Parathyroid adenoma (tissue), 2 donors: ENCODE measurements around the gene WDR62.

Experiments used
- H2AFZ ChIP-seq: fragments of 300-600 bp; sonication (generic); one replicate; pipeline ENCODE4 v1.7.0; 2017; ENCODE audit warnings: antibody characterized with exemption, mild to moderate bottlenecking
- H3K27ac ChIP-seq: fragments of 300-600 bp; sonication (generic); one replicate; pipeline ENCODE4 v1.7.0; 2017
- H3K27me3 ChIP-seq: fragments of 300-600 bp; sonication (generic); one replicate; pipeline ENCODE4 v1.7.0; 2017; ENCODE audit warnings: low read length; ENCODE audit not compliant: control insufficient read depth, insufficient read depth
- H3K36me3 ChIP-seq: fragments of 300-600 bp; sonication (generic); one replicate; pipeline ENCODE4 v1.7.0; 2017; ENCODE audit warnings: low read length; ENCODE audit not compliant: control insufficient read depth, insufficient read depth
- H3K4me1 ChIP-seq: fragments of 300-600 bp; sonication (generic); one replicate; pipeline ENCODE4 v1.7.0; 2017; ENCODE audit warnings: control low read depth
- H3K4me2 ChIP-seq: fragments of 300-600 bp; sonication (generic); one replicate; pipeline ENCODE4 v1.7.0; 2017; ENCODE audit warnings: low read length
- H3K4me3 ChIP-seq: fragments of 300-600 bp; sonication (generic); one replicate; pipeline ENCODE4 v1.7.0; 2017; ENCODE audit warnings: low read depth, low read length
- H3K79me2 ChIP-seq: fragments of 300-600 bp; sonication (generic); one replicate; pipeline ENCODE4 v1.7.0; 2017; ENCODE audit warnings: control low read depth
- H3K9ac ChIP-seq: fragments of 300-600 bp; sonication (generic); one replicate; pipeline ENCODE4 v1.7.0; 2017; ENCODE audit warnings: mild to moderate bottlenecking
- H3K9me3 ChIP-seq: fragments of 300-600 bp; sonication (generic); one replicate; pipeline ENCODE4 v1.7.0; 2017; ENCODE audit warnings: low read length; ENCODE audit not compliant: control insufficient read depth
- TF ChIP-seq, protein P1 (sequence below): fragments of 300-600 bp; sonication (generic); IDR thresholded peaks from one replicate; pipeline ENCODE4 v1.7.0; 2017; ENCODE audit warnings: antibody characterized with exemption, mild to moderate bottlenecking
- donor health status: primary hyperparathyroidism.

The WDR62 gene

DNA sequence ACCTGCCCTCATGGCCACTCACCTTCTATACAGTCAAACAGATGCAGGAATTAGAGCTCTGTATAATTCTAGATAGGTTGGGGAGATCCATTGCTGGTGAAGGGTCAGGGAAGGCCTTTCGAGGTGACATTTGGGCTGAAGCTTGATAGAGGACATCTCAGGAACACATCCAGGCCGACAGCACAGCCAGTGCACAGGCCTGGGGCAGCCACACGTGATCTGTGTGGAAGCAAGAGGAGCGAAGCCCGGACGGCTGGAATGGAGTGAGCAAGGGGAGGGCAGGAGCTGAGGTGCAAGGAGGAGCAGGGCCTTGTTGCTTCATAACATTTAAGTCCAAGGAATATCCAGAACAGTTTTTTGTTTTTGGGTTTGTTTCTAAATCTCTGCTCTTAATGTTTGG is 51.7 kb downstream of the WDR62 start:
- no peaks in the 10 kb centered on the region for H3K9me3 ChIP-seq
- H3K4me1 ChIP-seq: no peaks in the 10 kb centered on the region
- no peak overlapping the region for H3K27ac ChIP-seq
- no peak overlapping the region for H3K4me3 ChIP-seq
- no peaks in the 10 kb centered on the region for H3K36me3 ChIP-seq
- no peak overlapping the region for H2AFZ ChIP-seq
- TF ChIP-seq, protein P1, sequence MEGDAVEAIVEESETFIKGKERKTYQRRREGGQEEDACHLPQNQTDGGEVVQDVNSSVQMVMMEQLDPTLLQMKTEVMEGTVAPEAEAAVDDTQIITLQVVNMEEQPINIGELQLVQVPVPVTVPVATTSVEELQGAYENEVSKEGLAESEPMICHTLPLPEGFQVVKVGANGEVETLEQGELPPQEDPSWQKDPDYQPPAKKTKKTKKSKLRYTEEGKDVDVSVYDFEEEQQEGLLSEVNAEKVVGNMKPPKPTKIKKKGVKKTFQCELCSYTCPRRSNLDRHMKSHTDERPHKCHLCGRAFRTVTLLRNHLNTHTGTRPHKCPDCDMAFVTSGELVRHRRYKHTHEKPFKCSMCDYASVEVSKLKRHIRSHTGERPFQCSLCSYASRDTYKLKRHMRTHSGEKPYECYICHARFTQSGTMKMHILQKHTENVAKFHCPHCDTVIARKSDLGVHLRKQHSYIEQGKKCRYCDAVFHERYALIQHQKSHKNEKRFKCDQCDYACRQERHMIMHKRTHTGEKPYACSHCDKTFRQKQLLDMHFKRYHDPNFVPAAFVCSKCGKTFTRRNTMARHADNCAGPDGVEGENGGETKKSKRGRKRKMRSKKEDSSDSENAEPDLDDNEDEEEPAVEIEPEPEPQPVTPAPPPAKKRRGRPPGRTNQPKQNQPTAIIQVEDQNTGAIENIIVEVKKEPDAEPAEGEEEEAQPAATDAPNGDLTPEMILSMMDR: no peak
- H3K4me2 ChIP-seq: no peak overlapping the region
- no peaks in the 10 kb centered on the region for H3K27me3 ChIP-seq
- H3K9ac ChIP-seq: no peak overlapping the region
- no peaks in the 10 kb centered on the region for H3K79me2 ChIP-seq

DNA sequence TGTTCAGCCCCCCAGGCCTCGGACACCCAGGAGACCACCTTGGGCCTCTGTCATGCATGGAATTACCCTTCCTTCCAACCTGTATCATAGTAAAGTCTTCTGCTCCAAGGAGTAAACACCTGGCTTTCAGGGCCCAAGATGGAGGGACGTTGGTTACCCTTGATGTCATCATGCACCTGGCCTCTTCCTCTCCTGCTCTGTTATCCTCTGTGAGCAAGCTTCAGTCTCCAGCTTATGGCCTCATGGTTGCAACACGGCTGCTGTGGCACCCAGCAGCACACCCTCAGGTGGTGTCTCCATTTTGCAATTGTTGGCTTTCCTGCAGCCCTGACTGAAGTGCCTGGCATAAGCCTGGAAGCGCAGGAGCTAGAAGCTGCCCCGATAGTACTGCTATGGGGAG is 52.3 kb downstream of the WDR62 start:
- TF ChIP-seq, protein P1: no peak
- H3K36me3 ChIP-seq: no peaks in the 10 kb centered on the region

DNA sequence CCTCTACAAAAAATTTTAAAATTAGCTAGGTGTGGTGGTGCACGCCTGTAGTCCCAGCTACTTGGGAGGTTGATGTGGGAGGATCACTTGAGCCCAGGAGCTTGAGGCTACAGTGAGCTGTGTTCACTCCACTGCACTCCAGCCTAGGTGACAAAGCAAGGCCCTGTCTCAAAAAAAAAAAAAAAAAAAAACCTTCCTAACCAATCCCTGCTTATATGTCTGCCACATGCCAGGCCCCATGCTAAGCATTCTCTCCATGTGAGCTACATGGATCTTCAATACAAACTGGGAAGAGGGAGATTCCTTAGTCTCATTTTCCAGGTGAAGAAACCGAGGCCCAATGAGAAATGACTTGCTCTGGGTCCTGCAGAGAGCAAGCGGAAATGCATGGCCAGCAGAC is 54.0 kb downstream of the WDR62 start:
- H3K4me3 ChIP-seq: no peak overlapping the region
- H2AFZ ChIP-seq: no peak overlapping the region
- H3K4me1 ChIP-seq: peaks cover 2% of the 10 kb centered on the region
- H3K79me2 ChIP-seq: no peaks in the 10 kb centered on the region
- H3K4me2 ChIP-seq: no peak overlapping the region
- no peaks in the 10 kb centered on the region for H3K27me3 ChIP-seq
- H3K9ac ChIP-seq: no peak overlapping the region
- no peak overlapping the region for H3K27ac ChIP-seq
- TF ChIP-seq, protein P1: no peak
- H3K36me3 ChIP-seq: no peaks in the 10 kb centered on the region
- H3K9me3 ChIP-seq: no peaks in the 10 kb centered on the region

More for the DNA sequence above, 52.3 kb downstream of the WDR62 start:
- no peaks in the 10 kb centered on the region for H3K4me1 ChIP-seq
- no peaks in the 10 kb centered on the region for H3K9me3 ChIP-seq
- H3K4me2 ChIP-seq: no peak overlapping the region
- no peak overlapping the region for H3K4me3 ChIP-seq
- H3K9ac ChIP-seq: no peak overlapping the region
- no peaks in the 10 kb centered on the region for H3K27me3 ChIP-seq
- no peaks in the 10 kb centered on the region for H3K79me2 ChIP-seq
- H2AFZ ChIP-seq: no peak overlapping the region
- H3K27ac ChIP-seq: no peak overlapping the region

DNA sequence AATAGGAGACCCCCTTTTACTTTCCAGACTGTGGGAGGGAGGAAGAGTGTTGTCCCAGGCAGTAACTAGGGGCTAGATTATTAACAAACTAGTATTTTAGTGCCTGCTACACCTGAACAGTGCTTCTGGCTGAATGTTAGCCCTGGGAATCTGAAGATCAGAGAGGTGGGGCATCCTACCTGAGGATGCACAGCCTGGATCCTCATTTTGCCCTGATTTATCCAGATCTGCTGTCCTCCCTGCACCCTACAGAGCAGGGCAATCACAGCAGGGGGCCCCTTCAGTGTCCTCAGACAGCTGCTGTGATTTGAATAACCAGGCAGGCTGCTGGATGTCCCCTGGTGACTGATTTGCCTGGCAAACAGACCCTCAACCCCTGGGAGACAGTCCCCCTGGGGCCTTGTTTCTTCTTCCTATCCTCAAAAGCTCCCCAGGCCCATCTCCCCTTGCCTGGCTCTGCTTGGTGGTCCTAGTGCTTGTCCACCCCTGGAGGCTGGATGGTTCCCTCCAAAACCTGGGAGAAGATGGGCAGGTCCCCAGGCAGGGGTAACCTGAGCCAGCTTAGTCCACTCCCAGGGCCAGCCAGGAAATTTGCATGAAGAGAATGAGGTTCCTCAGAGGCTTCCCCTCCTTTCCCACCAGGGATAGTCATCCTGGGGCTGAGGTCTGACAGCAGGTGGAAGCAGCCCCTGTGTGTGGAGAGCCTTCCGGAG is 55.9 kb downstream of the WDR62 start, which contains the start of gene OVOL3:
Gene OVOL3, plus strand, starts transcription at position 657 of the 713 bp plus-strand sequence. CDS start 60 bp downstream, outside the sequence.
- TF ChIP-seq, protein P1: no peak
- peaks cover 2% of the 10 kb centered on the region for H3K4me1 ChIP-seq
- no peaks in the 10 kb centered on the region for H3K79me2 ChIP-seq
- no peaks in the 10 kb centered on the region for H3K36me3 ChIP-seq
- H3K27ac ChIP-seq: no peak within 1 kb of the TSS
- H3K27me3 ChIP-seq: no peaks in the 10 kb centered on the region
- no peak within 1 kb of the TSS for H3K9ac ChIP-seq
- H3K9me3 ChIP-seq: no peaks in the 10 kb centered on the region
- H3K4me3 ChIP-seq: no peak within 1 kb of the TSS
- H2AFZ ChIP-seq: no peak within 1 kb of the TSS
- H3K4me2 ChIP-seq: no peak within 1 kb of the TSS

DNA sequence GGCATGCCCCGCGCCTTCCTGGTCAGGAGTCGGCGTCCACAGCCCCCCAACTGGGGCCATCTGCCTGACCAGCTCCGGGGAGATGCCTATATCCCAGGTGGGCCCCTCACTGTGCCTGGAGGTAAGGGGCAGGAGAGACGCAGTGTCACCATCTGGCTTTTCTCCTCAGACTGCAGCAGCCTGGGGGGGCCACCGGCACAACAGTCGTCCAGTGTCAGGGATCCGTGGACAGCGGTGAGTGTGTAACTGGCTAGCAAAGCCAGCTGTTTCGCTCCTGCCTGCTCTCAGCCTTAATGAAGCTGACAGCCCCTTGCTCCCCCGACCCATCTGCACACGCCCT is 56.5 kb downstream of the WDR62 start:
- H3K9ac ChIP-seq: no peak overlapping the region

More for the DNA sequence above, 56.5 kb downstream of the WDR62 start:
- H3K27ac ChIP-seq: no peak overlapping the region
- TF ChIP-seq, protein P1: no peak
- H3K9me3 ChIP-seq: no peaks in the 10 kb centered on the region
- H3K27me3 ChIP-seq: no peaks in the 10 kb centered on the region
- H3K4me2 ChIP-seq: no peak overlapping the region
- no peak overlapping the region for H3K4me3 ChIP-seq
- H2AFZ ChIP-seq: no peak overlapping the region
- H3K36me3 ChIP-seq: no peaks in the 10 kb centered on the region
- peaks cover 4% of the 10 kb centered on the region for H3K4me1 ChIP-seq
- peaks cover under 1% of the 10 kb centered on the region for H3K79me2 ChIP-seq
